Measurements from ENCODE around the gene ATF1. TPM values are rescaled to one million over a fixed set of nuclear protein-coding genes. Genes with fewer than 3 reads are reported as not detected.

The ATF1 gene
- total RNA-seq (35.5 and 36.1 TPM in 2 replicates), polyA plus RNA-seq (24.1 and 24.7 TPM in 2 replicates)

- TF ChIP-seq EZH2phosphoT487 (IDR thresholded peaks at IDR 0.05; ENCODE audit: low read depth, severe bottlenecking, unreplicated experiment) (no peak), CTCF (IDR thresholded peaks at IDR 0.05; ENCODE audit: poor library complexity) (no peak), EZH2 (IDR thresholded peaks at IDR 0.05; ENCODE audit: borderline replicate concordance) (no peak)
- Histone ChIP-seq H3K9me3 (ENCODE audit: low read depth) (no peaks in the 10 kb centered on the region), H2AFZ (peak within 1 kb of the TSS; percentile 95), H3K4me3 (peak within 1 kb of the TSS; percentile 98), H3K27me3 (no peaks in the 10 kb centered on the region), H4K20me1 (ENCODE audit: insufficient read depth, poor library complexity, severe bottlenecking) (peaks cover 9% of the 10 kb centered on the region), H3K27ac (peak within 1 kb of the TSS; percentile 100), H3K9me2 (replicated peaks; ENCODE audit: insufficient read depth) (no peaks in the 10 kb centered on the region), H3K4me1 (ENCODE audit: insufficient read depth) (peaks cover 26% of the 10 kb centered on the region), H3K36me3 (replicated peaks; ENCODE audit: insufficient read depth, low read depth) (no peaks in the 10 kb centered on the region), H3K79me2 (peaks cover 58% of the 10 kb centered on the region), H3K4me2 (peak within 1 kb of the TSS; percentile 95)
- under 1% methylated on average over 37 of the region's 51 CpGs for WGBS (ENCODE audit: low lambda C conversion rate, missing lambda C conversion rate)
- DNase-seq (ENCODE audit: low spot score), result peak; percentile 96
Observed at GRCh38 chr12:50763639-50764285, at the start of gene ATF1. Gene ATF1, plus strand, starts transcription at chr12:50764101. Its CDS starts 16,045 bp downstream, at chr12:50780146.

GRCh38 chr12:50715174-50715573 is 48.7 kb upstream of the ATF1 start:
- Histone ChIP-seq H4K20me1 (ENCODE audit: insufficient read depth, poor library complexity, severe bottlenecking) (no peaks in the 10 kb centered on the region), H3K79me2 (no peaks in the 10 kb centered on the region), H3K4me3 (no peak overlapping the region), H3K9me2 (replicated peaks; ENCODE audit: insufficient read depth) (no peaks in the 10 kb centered on the region), H3K36me3 (replicated peaks; ENCODE audit: insufficient read depth, low read depth) (no peaks in the 10 kb centered on the region), H3K27me3 (no peaks in the 10 kb centered on the region), H2AFZ (no peak overlapping the region), H3K9me3 (ENCODE audit: low read depth) (no peaks in the 10 kb centered on the region), H3K4me1 (ENCODE audit: insufficient read depth) (no peaks in the 10 kb centered on the region), H3K27ac (no peak overlapping the region), H3K4me2 (no peak overlapping the region)
- DNase-seq (ENCODE audit: low spot score), result no peak
- TF ChIP-seq EZH2phosphoT487 (IDR thresholded peaks at IDR 0.05; ENCODE audit: low read depth, severe bottlenecking, unreplicated experiment) (no peak), CTCF (IDR thresholded peaks at IDR 0.05; ENCODE audit: poor library complexity) (no peak), EZH2 (IDR thresholded peaks at IDR 0.05; ENCODE audit: borderline replicate concordance) (no peak)
- WGBS (ENCODE audit: low lambda C conversion rate, missing lambda C conversion rate), result 96% methylated on average over 2 of the region's 2 CpGs

DNA sequence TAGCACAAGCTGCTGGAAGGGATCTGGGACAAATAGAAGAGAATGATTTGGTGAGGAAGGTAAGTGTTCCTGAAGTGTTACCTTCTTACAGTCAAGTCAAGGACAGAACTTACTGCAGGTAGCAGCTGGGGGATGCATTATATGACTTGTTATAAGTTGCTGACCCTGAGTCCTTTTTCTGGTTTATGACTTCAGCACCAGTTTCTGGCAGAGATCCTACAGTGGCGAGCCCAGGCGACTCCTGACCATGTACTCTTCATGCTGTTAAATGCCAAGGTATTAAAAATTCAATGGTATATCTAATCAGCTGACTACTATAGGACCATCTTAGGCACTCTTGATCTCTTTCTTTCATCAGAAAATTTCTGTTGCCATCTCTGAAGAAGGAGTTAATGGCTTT is 45.1 kb upstream of the ATF1 start:
- WGBS (ENCODE audit: low lambda C conversion rate, missing lambda C conversion rate), result 96% methylated on average over 2 of the region's 2 CpGs
- Histone ChIP-seq H3K36me3 (replicated peaks; ENCODE audit: insufficient read depth, low read depth) (no peaks in the 10 kb centered on the region), H2AFZ (no peak overlapping the region)

More for the DNA sequence above, 45.1 kb upstream of the ATF1 start:
- Histone ChIP-seq H4K20me1 (ENCODE audit: insufficient read depth, poor library complexity, severe bottlenecking) (no peaks in the 10 kb centered on the region), H3K4me1 (ENCODE audit: insufficient read depth) (no peaks in the 10 kb centered on the region), H3K27me3 (no peaks in the 10 kb centered on the region), H3K4me3 (no peak overlapping the region), H3K9me3 (ENCODE audit: low read depth) (no peaks in the 10 kb centered on the region), H3K4me2 (no peak overlapping the region), H3K27ac (no peak overlapping the region), H3K79me2 (no peaks in the 10 kb centered on the region), H3K9me2 (replicated peaks; ENCODE audit: insufficient read depth) (no peaks in the 10 kb centered on the region)
- DNase-seq (ENCODE audit: low spot score), result no peak
- TF ChIP-seq EZH2 (IDR thresholded peaks at IDR 0.05; ENCODE audit: borderline replicate concordance) (no peak), EZH2phosphoT487 (IDR thresholded peaks at IDR 0.05; ENCODE audit: low read depth, severe bottlenecking, unreplicated experiment) (no peak), CTCF (IDR thresholded peaks at IDR 0.05; ENCODE audit: poor library complexity) (no peak)
